ENCODE data around the gene CEACAM5.

The CEACAM5 gene

GRCh38 chr19:41708481-41708880 is at the start of gene CEACAM5:
Gene CEACAM5 (plus strand): TSS chr19:41708626. CDS start chr19:41708732, 106 bp downstream.
- DNase-seq: no peak

GRCh38 chr19:41666075-41666474 is 42.4 kb upstream of the CEACAM5 start:
- no peak for DNase-seq

GRCh38 chr19:41668315-41668714 is 40.1 kb upstream of the CEACAM5 start:
- DNase-seq: no peak

DNA sequence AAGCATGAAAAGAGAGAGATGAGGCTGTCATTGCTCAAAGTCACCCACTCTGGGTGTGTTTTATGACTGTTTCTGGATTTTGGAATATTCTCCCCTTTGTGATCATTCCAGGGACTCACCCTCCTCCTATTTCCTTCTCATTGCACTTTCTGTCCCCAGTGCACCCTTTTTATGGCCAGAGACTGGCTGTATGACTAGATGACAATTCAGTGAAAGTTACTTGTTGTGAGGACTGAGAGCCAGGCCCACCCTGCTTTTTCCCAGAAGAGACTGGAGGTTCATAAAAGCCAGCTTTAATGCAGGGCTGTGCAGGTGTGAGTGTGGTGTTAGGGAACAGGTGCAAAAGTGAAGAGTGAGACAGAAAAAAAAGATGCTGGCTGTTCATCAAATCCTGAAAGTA is 37.7 kb upstream of the CEACAM5 start:
- no peak for DNase-seq

DNA sequence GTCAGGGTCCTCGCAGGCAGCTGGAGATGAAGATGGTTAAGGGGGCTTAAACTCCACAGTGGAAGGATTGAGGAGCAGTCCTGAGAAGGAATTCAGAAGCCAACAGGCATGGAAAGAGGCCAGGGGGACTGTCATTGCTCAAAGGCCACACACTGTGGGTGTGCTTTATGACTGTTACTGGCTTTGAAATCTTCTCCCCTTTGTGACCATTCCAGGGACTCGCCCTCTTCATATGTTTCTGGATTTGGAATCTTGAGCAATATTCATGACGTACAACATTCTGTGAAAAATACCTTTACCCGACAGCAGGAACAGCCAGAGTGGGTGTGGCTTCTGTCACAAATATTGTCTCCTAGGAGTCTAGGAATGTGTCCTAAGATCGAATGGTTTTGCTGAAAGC is 36.9 kb upstream of the CEACAM5 start:
- no peak for DNase-seq

- peak; percentile 33 for DNase-seq
These were observed 26.0 kb upstream of the CEACAM5 start for GRCh38 chr19:41682437-41682836.

- peak; percentile 22 for DNase-seq
These were observed 21.0 kb upstream of the CEACAM5 start for GRCh38 chr19:41687419-41687818.

DNA sequence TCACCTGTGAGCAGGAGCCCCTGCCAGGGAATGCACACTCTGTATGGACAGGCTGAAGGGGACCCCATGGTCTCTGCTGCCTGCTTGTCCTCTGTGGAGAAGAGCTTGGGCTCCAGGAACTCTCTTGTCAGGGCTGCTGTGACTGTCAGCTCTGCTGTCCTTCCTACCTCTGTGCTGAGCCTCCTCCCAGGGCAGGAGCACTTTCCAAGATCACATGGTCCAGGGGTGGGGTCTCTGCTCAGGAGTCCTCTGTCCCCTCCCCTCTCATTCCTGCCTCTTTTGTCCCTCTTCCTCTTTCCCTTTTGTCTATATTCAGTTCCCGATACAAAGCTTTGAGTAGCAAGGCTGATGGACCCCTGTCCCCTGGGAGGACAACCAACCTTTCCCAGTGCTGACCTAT is 20.3 kb upstream of the CEACAM5 start, which contains the start of gene CEACAM7:
CEACAM7 (minus strand) TSS at position 173 of the 400 bp plus-strand sequence; CDS start at position 68, 105 bp downstream.
- no peak for DNase-seq

DNA sequence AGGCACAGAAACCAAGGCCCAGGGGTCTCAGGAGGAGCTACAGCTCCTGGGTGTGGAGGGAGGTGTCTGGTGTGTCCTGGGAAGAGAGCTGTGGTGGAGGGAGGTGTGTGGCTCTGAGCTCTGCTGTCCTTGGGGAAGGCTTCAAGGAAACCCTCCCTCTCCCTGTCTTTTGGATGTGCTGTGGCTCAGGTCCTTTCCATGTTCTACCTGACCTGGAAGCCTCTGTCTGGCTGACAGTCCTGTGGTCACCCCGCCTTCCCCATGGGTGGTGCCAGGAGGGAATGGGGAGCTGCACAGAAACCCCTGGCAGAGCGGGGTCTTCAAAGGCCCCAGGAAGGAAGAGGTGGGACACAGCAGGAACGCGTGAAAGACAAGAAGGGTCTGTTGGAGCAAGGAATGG is 19.7 kb upstream of the CEACAM5 start:
- peak; percentile 29 for DNase-seq

DNA sequence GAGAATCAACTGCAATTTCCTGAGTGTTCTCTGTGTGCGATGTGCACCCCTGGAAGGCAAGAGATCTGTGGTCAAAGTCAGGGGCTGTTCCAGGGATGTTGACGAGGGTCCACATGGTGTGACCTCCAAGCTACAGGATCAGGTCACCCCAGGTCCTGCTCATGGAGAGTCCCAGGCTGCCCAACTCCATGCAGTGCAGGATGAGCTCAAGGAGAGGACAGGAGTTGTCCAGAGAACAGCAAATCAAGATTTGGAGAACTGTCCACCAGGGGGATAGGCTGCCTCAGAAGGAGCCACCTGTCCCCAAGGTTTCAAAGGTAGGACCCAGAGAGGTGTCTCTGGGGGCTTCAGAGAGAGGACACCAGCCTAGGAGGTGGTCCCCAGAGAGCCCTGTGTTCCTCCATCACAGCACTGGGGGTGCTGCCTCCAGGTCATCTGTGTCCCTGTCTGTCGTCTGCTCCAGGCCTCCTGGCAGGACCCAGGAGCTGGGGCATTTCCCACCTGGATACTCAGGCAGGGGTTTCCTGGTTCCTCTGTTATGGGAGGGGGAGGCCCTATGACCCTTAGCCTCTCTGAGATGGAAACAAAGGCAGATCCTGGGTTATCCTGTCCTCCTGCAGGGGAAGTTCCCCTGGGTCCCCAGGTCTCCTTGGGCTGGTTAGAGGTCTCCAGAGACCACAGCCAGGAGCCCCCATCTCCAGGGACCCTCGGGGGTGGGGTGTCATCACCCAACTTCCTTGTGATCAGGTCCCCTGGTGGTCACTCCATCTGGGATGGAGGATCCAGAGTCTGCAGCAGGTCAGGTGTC is 18.2 kb upstream of the CEACAM5 start:
- DNase-seq: peak; percentile 38

DNA sequence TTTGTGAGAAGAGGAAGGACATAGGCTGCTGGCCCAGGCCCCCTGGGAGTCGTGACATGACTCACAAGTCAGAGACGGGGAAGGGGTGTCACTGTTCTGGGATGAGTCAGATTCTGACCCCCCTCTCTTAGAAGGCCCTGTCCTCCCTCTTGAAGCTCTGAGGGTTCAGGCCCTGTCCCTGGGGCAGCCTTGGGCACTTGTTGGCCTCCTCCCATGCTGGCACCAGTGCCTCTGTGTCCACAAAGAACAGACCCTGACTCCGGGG is 17.7 kb upstream of the CEACAM5 start:
- peak; percentile 47 for DNase-seq

GRCh38 chr19:41691268-41691970 is 17.0 kb upstream of the CEACAM5 start:
- peak; percentile 64 for DNase-seq

DNA sequence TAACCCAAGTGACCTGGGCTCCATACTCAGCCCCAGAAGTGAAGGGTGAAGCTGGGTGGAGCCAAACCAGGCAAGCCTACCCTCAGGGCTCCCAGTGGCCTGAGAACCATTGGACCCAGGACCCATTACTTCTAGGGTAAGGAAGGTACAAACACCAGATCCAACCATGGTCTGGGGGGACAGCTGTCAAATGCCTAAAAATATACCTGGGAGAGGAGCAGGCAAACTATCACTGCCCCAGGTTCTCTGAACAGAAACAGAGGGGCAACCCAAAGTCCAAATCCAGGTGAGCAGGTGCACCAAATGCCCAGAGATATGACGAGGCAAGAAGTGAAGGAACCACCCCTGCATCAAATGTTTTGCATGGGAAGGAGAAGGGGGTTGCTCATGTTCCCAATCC is 14.2 kb upstream of the CEACAM5 start:
- no peak for DNase-seq

DNA sequence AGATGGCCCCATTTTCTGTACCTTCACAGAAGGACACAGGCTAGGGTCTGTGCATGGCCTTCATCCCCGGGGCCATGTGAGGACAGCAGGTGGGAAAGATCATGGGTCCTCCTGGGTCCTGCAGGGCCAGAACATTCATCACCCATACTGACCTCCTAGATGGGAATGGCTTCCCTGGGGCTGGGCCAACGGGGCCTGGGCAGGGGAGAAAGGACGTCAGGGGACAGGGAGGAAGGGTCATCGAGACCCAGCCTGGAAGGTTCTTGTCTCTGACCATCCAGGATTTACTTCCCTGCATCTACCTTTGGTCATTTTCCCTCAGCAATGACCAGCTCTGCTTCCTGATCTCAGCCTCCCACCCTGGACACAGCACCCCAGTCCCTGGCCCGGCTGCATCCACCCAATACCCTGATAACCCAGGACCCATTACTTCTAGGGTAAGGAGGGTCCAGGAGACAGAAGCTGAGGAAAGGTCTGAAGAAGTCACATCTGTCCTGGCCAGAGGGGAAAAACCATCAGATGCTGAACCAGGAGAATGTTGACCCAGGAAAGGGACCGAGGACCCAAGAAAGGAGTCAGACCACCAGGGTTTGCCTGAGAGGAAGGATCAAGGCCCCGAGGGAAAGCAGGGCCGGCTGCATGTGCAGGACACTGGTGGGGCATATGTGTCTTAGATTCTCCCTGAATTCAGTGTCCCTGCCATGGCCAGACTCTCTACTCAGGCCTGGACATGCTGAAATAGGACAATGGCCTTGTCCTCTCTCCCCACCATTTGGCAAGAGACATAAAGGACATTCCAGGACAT is 13.4 kb upstream of the CEACAM5 start:
- peak; percentile 35 for DNase-seq

DNA sequence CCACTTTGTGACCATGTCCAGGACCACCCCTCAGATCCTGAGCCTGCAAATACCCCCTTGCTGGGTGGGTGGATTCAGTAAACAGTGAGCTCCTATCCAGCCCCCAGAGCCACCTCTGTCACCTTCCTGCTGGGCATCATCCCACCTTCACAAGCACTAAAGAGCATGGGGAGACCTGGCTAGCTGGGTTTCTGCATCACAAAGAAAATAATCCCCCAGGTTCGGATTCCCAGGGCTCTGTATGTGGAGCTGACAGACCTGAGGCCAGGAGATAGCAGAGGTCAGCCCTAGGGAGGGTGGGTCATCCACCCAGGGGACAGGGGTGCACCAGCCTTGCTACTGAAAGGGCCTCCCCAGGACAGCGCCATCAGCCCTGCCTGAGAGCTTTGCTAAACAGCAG is 12.7 kb upstream of the CEACAM5 start:
- no peak for DNase-seq

GRCh38 chr19:41696402-41697197 is 11.8 kb upstream of the CEACAM5 start:
- peak; percentile 45 for DNase-seq

DNA sequence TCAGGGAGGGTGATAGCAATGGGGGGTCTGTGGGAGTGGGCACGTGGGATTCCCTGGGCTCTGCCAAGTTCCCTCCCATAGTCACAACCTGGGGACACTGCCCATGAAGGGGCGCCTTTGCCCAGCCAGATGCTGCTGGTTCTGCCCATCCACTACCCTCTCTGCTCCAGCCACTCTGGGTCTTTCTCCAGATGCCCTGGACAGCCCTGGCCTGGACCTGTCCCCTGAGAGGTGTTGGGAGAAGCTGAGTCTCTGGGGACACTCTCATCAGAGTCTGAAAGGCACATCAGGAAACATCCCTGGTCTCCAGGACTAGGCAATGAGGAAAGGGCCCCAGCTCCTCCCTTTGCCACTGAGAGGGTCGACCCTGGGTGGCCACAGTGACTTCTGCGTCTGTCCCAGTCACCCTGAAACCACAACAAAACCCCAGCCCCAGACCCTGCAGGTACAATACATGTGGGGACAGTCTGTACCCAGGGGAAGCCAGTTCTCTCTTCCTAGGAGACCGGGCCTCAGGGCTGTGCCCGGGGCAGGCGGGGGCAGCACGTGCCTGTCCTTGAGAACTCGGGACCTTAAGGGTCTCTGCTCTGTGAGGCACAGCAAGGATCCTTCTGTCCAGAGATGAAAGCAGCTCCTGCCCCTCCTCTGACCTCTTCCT is 11.1 kb upstream of the CEACAM5 start:
- peak; percentile 30 for DNase-seq

- DNase-seq: no peak
These were observed 9.6 kb upstream of the CEACAM5 start for GRCh38 chr19:41698746-41699230.

- DNase-seq: peak; percentile 30
These were observed 9.0 kb upstream of the CEACAM5 start for GRCh38 chr19:41699231-41699967.

DNA sequence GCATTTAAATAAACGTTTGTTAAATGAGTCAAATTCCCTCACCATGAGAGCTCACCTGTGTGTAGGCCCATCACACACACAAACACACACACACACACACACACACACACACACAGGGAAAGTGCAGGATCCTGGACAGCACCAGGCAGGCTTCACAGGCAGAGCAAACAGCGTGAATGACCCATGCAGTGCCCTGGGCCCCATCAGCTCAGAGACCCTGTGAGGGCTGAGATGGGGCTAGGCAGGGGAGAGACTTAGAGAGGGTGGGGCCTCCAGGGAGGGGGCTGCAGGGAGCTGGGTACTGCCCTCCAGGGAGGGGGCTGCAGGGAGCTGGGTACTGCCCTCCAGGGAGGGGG is 8.5 kb upstream of the CEACAM5 start:
- DNase-seq: no peak

Measured in activated CD8-positive, alpha-beta memory T cell treated with anti-CD3 and anti-CD28 coated beads, Interleukin-2, amount 50 U/mL, for 48 hours (primary cell).